Aortic smooth muscle cell (primary cell): Measurements from ENCODE around the gene PSMD3. TPM values are rescaled to one million over a fixed set of nuclear protein-coding genes. Genes with fewer than 3 reads are reported as not detected.

ENCODE experiments used
- total RNA-seq: library from RNA; depleted of rRNA; stranded (reverse); fragments of >200 nt; gene quantifications from 2 replicates; pipeline ENCODE4 v1.2.3, GENCODE V29; 2014

Gene PSMD3
- total RNA-seq, result 73.2 and 87.1 TPM in 2 replicates

GRCh38 chr17:39980351-39981206 is at the start of gene PSMD3:
PSMD3 (plus strand) TSS chr17:39980807; CDS start chr17:39980971, 164 bp downstream.

GRCh38 chr17:39962642-39963220 is 17.9 kb upstream of the PSMD3 start, which contains the start of gene GSDMA:
GSDMA (plus strand) TSS chr17:39963004; CDS start chr17:39965688, 2,684 bp downstream.

GRCh38 chr17:40015005-40015997 is 34.7 kb downstream of the PSMD3 start, which contains the start of gene CSF3:
CSF3 (plus strand) TSS chr17:40015440; CDS start chr17:40015475, 35 bp downstream.

Other genes starting within 250 kb of the PSMD3 start
- 0.50 and 1.5 TPM in 2 replicates for gene GRB7, start 242.9 kb upstream of the PSMD3 start, total RNA-seq
- not detected in 2 replicates for gene IKZF3, start 116.5 kb upstream of the PSMD3 start, total RNA-seq
- not detected in 2 replicates for gene ZPBP2, start 112.6 kb upstream of the PSMD3 start, total RNA-seq
- gene GSDMB, start 62.2 kb upstream of the PSMD3 start, total RNA-seq, result 6.7 and 9.4 TPM in 2 replicates
- gene ORMDL3, start 53.2 kb upstream of the PSMD3 start, total RNA-seq, result 94.8 and 98.3 TPM in 2 replicates
- gene LRRC3C, start 53.1 kb upstream of the PSMD3 start, total RNA-seq, result not detected in 2 replicates
- not detected in 2 replicates for gene GSDMA, start 17.8 kb upstream of the PSMD3 start, total RNA-seq
- not detected in 2 replicates for gene CSF3, start 34.6 kb downstream of the PSMD3 start, total RNA-seq
- 23.3 and 25.6 TPM in 2 replicates for gene MED24, start 73.6 kb downstream of the PSMD3 start, total RNA-seq
- 21.1 and 28.8 TPM in 2 replicates for gene THRA, start 82.2 kb downstream of the PSMD3 start, total RNA-seq
- gene NR1D1, start 119.8 kb downstream of the PSMD3 start, total RNA-seq, result 2.9 and 3.9 TPM in 2 replicates
- 36.6 and 38.4 TPM in 2 replicates for gene MSL1, start 141.2 kb downstream of the PSMD3 start, total RNA-seq
- gene CASC3, start 159.7 kb downstream of the PSMD3 start, total RNA-seq, result 27.3 and 29.6 TPM in 2 replicates
- gene RAPGEFL1, start 196.7 kb downstream of the PSMD3 start, total RNA-seq, result 0.40 and 0.75 TPM in 2 replicates
- gene WIPF2, start 238.5 kb downstream of the PSMD3 start, total RNA-seq, result 5.3 and 7.6 TPM in 2 replicates